H9 (cell line): ENCODE data around the gene CAPN9. TPM values are rescaled to one million over a fixed set of nuclear protein-coding genes. Genes with fewer than 3 reads are reported as not detected.

Experiments used
- DNase-seq: peaks from one replicate; pipeline ENCODE4 v3.0.0-alpha.2; 2017
- H2AFZ ChIP-seq: one replicate; pipeline ENCODE4 v1.6.1; 2013; ENCODE audit warnings: mild to moderate bottlenecking, low read length, control low read depth, moderate library complexity
- H2AK5ac ChIP-seq: 2 replicates; pipeline ENCODE4 v1.6.1; 2013; ENCODE audit warnings: low read length, control low read depth, mixed read lengths; ENCODE audit not compliant: insufficient read length
- H2BK120ac ChIP-seq: one replicate; pipeline ENCODE4 v1.6.1; 2013; ENCODE audit warnings: low read depth, mild to moderate bottlenecking, low read length, control low read depth, inconsistent platforms; ENCODE audit not compliant: poor library complexity, severe bottlenecking
- H2BK12ac ChIP-seq: 2 replicates; pipeline ENCODE4 v1.6.1; 2013; ENCODE audit warnings: low read length, control low read depth, mixed read lengths, low read depth; ENCODE audit not compliant: insufficient read length
- H2BK15ac ChIP-seq: 2 replicates; pipeline ENCODE4 v1.6.1; 2013; ENCODE audit warnings: low read depth, low read length, control low read depth
- H2BK20ac ChIP-seq: one replicate; pipeline ENCODE4 v1.6.1; 2013; ENCODE audit warnings: low read depth, mild to moderate bottlenecking, low read length, control low read depth, inconsistent platforms; ENCODE audit not compliant: poor library complexity, severe bottlenecking
- H2BK5ac ChIP-seq: 2 replicates; pipeline ENCODE4 v1.6.1; 2013; ENCODE audit warnings: low read length, control low read depth, mixed read lengths; ENCODE audit not compliant: insufficient read length
- H3K14ac ChIP-seq: 2 replicates; pipeline ENCODE4 v1.6.1; 2013; ENCODE audit warnings: low read length, control low read depth; ENCODE audit not compliant: insufficient read depth
- H3K18ac ChIP-seq: 2 replicates; pipeline ENCODE4 v1.6.1; 2013; ENCODE audit warnings: low read depth, mild to moderate bottlenecking, mixed read lengths, low read length, control low read depth; ENCODE audit not compliant: insufficient read length
- H3K23ac ChIP-seq: 2 replicates; pipeline ENCODE4 v1.6.1; 2013; ENCODE audit warnings: low read length, control low read depth, mixed read lengths, low read depth; ENCODE audit not compliant: insufficient read length
- H3K23me2 ChIP-seq: 2 replicates; pipeline ENCODE4 v1.6.1; 2013; ENCODE audit warnings: low read depth, mild to moderate bottlenecking, mixed read lengths, low read length, control low read depth; ENCODE audit not compliant: insufficient read length, poor library complexity, severe bottlenecking
- H3K27ac ChIP-seq: 2 replicates; pipeline ENCODE4 v1.5.1; 2013; ENCODE audit warnings: low read length, control low read depth, mixed read lengths, low read depth; ENCODE audit not compliant: insufficient read length
- H3K27me3 ChIP-seq: 2 replicates; pipeline ENCODE4 v1.6.1; 2013; ENCODE audit warnings: low read length, control low read depth, inconsistent platforms; ENCODE audit not compliant: insufficient read depth
- H3K4ac ChIP-seq: 2 replicates; pipeline ENCODE4 v1.6.1; 2013; ENCODE audit warnings: low read depth, mild to moderate bottlenecking, control low read depth, inconsistent platforms, low read length, moderate library complexity
- H3K4me1 ChIP-seq: 2 replicates; pipeline ENCODE4 v1.6.1; 2013; ENCODE audit warnings: low read length, control low read depth, inconsistent platforms; ENCODE audit not compliant: insufficient read depth
- H3K4me2 ChIP-seq: 2 replicates; pipeline ENCODE4 v1.6.1; 2013; ENCODE audit warnings: low read length, control low read depth, mixed read lengths; ENCODE audit not compliant: insufficient read length, insufficient read depth
- H3K56ac ChIP-seq: 2 replicates; pipeline ENCODE4 v1.6.1; 2013; ENCODE audit warnings: low read depth, mild to moderate bottlenecking, mixed read lengths, low read length, control low read depth; ENCODE audit not compliant: insufficient read length
- H3K79me1 ChIP-seq: 2 replicates; pipeline ENCODE4 v1.6.1; 2013; ENCODE audit warnings: low read depth, mild to moderate bottlenecking, moderate library complexity, low read length, control low read depth, inconsistent platforms; ENCODE audit not compliant: insufficient read depth, poor library complexity, severe bottlenecking
- H3K79me2 ChIP-seq: 2 replicates; pipeline ENCODE4 v1.6.1; 2013; ENCODE audit warnings: low read length, control low read depth, inconsistent platforms; ENCODE audit not compliant: insufficient read depth
- H3K9ac ChIP-seq: 2 replicates; pipeline ENCODE4 v1.6.1; 2013; ENCODE audit warnings: low read length, control low read depth, mixed read lengths; ENCODE audit not compliant: insufficient read length; ENCODE audit errors: extremely low read depth
- H3K9me3 ChIP-seq: one replicate; pipeline ENCODE4 v1.6.1; 2013; ENCODE audit warnings: low read depth, low read length, inconsistent platforms; ENCODE audit not compliant: control insufficient read depth
- H3T11ph ChIP-seq: one replicate; pipeline ENCODE4 v1.6.1; 2013; ENCODE audit warnings: mild to moderate bottlenecking, low read length, control low read depth, inconsistent platforms
- H4K20me1 ChIP-seq: one replicate; pipeline ENCODE4 v1.6.1; 2013; ENCODE audit not compliant: control insufficient read depth, insufficient read length, insufficient read depth
- H4K5ac ChIP-seq: 2 replicates; pipeline ENCODE4 v1.6.1; 2013; ENCODE audit warnings: low read depth, mild to moderate bottlenecking, mixed read lengths, low read length, control low read depth; ENCODE audit not compliant: insufficient read length
- H4K8ac ChIP-seq: replicated peaks from 2 replicates; pipeline ENCODE4 v1.6.1; 2013; ENCODE audit warnings: low read length, control low read depth, mixed read lengths, low read depth; ENCODE audit not compliant: insufficient read length
- H4K91ac ChIP-seq: 2 replicates; pipeline ENCODE4 v1.6.1; 2013; ENCODE audit warnings: low read depth, mild to moderate bottlenecking, moderate library complexity, mixed read lengths, low read length, control low read depth; ENCODE audit not compliant: insufficient read length
- H3K27ac Mint-ChIP-seq, 3 experiments: 2 replicates in 2 of 3; 3 replicates in 1 of 3; pipeline ENCODE4 v1.8.0; 2020 to 2021; ENCODE audit warnings: mixed read lengths in 3 of 3, mild to moderate bottlenecking in 1 of 3, moderate library complexity in 1 of 3
- H3K27me3 Mint-ChIP-seq: 2 replicates; pipeline ENCODE4 v1.8.0; 2021; ENCODE audit warnings: low read depth, mild to moderate bottlenecking, moderate library complexity, mixed read lengths
- H3K36me3 Mint-ChIP-seq, 3 experiments: 2 replicates in 2 of 3; 3 replicates in 1 of 3; pipeline ENCODE4 v1.8.0; 2020 to 2021; ENCODE audit warnings: low read depth in 3 of 3, mixed read lengths in 3 of 3; ENCODE audit not compliant: insufficient read depth in 1 of 3
- H3K4me1 Mint-ChIP-seq, 2 experiments: 2 replicates each; pipeline ENCODE4 v1.8.0; 2020; ENCODE audit warnings: mixed read lengths in 2 of 2
- H3K4me3 Mint-ChIP-seq, 2 experiments: 2 replicates in 1 of 2; 3 replicates in 1 of 2; pipeline ENCODE4 v1.8.0; 2020 to 2021; ENCODE audit warnings: mild to moderate bottlenecking in 2 of 2, mixed read lengths in 2 of 2, moderate library complexity in 1 of 2
- H3K9me3 Mint-ChIP-seq, 2 experiments: 2 replicates in 1 of 2; 3 replicates in 1 of 2; pipeline ENCODE4 v1.8.0; 2020; ENCODE audit warnings: mild to moderate bottlenecking in 2 of 2, mixed read lengths in 2 of 2, moderate library complexity in 1 of 2
- WGBS: extraction: QIAGEN DNeasy Blood & Tissue Kit; methylation state at CpG from one replicate; pipeline ENCODE4 v1.1.7; 2013; ENCODE audit warnings: missing lambda C conversion rate, low lambda C conversion rate, mixed read lengths; ENCODE audit not compliant: insufficient read length; ENCODE audit errors: extremely low coverage; 5-methylcytosine and 5-hydroxymethylcytosine counted together
- total RNA-seq: library from RNA; stranded (reverse); gene quantifications from 2 replicates; pipeline ENCODE4 v1.2.1, GENCODE V29; 2021
- TF ChIP-seq, protein P1 (sequence below): fragments of 200-600 bp; sonication (generic); conservative IDR thresholded peaks from 3 replicates; pipeline ENCODE4 v1.8.0; 2021; ENCODE audit warnings: antibody characterized with exemption, mild to moderate bottlenecking

The CAPN9 gene
- total RNA-seq, 1 experiment from 2014 or later: 0.22 TPM

DNA sequence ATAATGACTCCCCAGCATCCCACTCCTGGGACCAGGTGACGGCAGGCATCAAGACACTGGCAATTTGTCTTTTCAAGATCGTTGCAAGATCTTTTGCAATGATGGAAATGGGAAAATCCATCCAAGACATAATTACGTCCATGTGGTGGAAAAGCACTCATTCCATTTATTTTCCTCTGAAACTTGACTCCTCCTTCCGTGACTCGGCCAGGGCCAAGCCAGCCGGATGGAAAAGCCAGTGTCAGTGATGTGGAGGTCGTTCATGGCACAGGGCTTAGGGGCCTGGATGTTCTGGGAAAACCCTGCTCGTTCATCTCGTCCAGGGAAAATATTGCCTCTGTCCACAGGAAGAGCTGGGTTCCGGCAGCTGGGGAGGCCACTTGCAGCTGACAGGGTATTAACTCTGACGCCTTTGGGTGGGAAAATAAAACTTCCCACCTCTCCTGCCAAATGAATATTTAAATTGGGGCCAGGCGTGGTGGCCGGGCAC, 74.9 kb downstream of the CAPN9 start:
- H2BK15ac ChIP-seq: no peak overlapping the region
- H3K9me3 Mint-ChIP-seq: no peaks in the 10 kb centered on the region
- H3K79me2 ChIP-seq: no peaks in the 10 kb centered on the region
- H3K4me1 ChIP-seq: no peaks in the 10 kb centered on the region
- peaks cover 85% of the 10 kb centered on the region for H3K27me3 Mint-ChIP-seq
- H3K27ac Mint-ChIP-seq: no peak overlapping the region
- H3K18ac ChIP-seq: no peak overlapping the region
- H3K4ac ChIP-seq: no peak overlapping the region
- H3K27me3 ChIP-seq: no peaks in the 10 kb centered on the region
- TF ChIP-seq, protein P1, sequence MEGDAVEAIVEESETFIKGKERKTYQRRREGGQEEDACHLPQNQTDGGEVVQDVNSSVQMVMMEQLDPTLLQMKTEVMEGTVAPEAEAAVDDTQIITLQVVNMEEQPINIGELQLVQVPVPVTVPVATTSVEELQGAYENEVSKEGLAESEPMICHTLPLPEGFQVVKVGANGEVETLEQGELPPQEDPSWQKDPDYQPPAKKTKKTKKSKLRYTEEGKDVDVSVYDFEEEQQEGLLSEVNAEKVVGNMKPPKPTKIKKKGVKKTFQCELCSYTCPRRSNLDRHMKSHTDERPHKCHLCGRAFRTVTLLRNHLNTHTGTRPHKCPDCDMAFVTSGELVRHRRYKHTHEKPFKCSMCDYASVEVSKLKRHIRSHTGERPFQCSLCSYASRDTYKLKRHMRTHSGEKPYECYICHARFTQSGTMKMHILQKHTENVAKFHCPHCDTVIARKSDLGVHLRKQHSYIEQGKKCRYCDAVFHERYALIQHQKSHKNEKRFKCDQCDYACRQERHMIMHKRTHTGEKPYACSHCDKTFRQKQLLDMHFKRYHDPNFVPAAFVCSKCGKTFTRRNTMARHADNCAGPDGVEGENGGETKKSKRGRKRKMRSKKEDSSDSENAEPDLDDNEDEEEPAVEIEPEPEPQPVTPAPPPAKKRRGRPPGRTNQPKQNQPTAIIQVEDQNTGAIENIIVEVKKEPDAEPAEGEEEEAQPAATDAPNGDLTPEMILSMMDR: no peak
- H3K4me3 Mint-ChIP-seq: no peak overlapping the region
- no peak overlapping the region for H3K14ac ChIP-seq
- H4K91ac ChIP-seq: no peak overlapping the region
- no peak overlapping the region for H4K5ac ChIP-seq
- DNase-seq: no peak
- no peak overlapping the region for H4K8ac ChIP-seq
- H3T11ph ChIP-seq: no peak overlapping the region
- no peak overlapping the region for H2BK120ac ChIP-seq
- H3K27ac ChIP-seq: no peak overlapping the region
- no peak overlapping the region for H2BK12ac ChIP-seq
- H3K79me1 ChIP-seq: no peaks in the 10 kb centered on the region
- no peak overlapping the region for H3K23ac ChIP-seq
- H3K56ac ChIP-seq: no peak overlapping the region
- no peak overlapping the region for H2BK20ac ChIP-seq
- H3K23me2 ChIP-seq: no peaks in the 10 kb centered on the region
- H2BK5ac ChIP-seq: no peak overlapping the region
- no peak overlapping the region for H3K4me2 ChIP-seq
- H3K36me3 Mint-ChIP-seq: no peaks in the 10 kb centered on the region
- no peak overlapping the region for H2AK5ac ChIP-seq
- H3K9me3 ChIP-seq: no peaks in the 10 kb centered on the region
- no peak overlapping the region for H3K9ac ChIP-seq
- no peak overlapping the region for H2AFZ ChIP-seq
- WGBS: no CpG with 5 or more reads among the region's 13 CpGs
- H3K4me1 Mint-ChIP-seq: no peaks in the 10 kb centered on the region
- H4K20me1 ChIP-seq: no peaks in the 10 kb centered on the region
